Endothelial cell of umbilical vein (primary cell): ENCODE data around the gene BANK1. TPM values are rescaled to one million over a fixed set of nuclear protein-coding genes. Genes with fewer than 3 reads are reported as not detected.

Experiments
- BruUV-seq: library from RNA; stranded (reverse); fragments of 400-500 nt; replicated peaks from 2 replicates; lab custom pipeline; 2021; lab: Mats Ljungman, UMichigan
- CTCF ChIA-PET: fragments of 300-600, 350-600 bp; sonication (Branson Sonifier 250); formaldehyde crosslinking; loops from one replicate; lab custom pipeline; 2021; ENCODE audit warnings: antibody characterized with exemption, inconsistent platforms; lab: Charles Lee
- POLR2A ChIA-PET: fragments of 300-600, 350-600 bp; sonication (Branson Sonifier 250); formaldehyde crosslinking; loops from one replicate; lab custom pipeline; 2021; ENCODE audit warnings: antibody characterized with exemption, inconsistent platforms; lab: Charles Lee
- DNase-seq: peaks from one replicate; pipeline ENCODE4 v3.0.0-alpha.2; 2011; ENCODE audit warnings: low read depth, low spot score
- FAIRE-seq: peaks from 2 replicates; lab custom pipeline; 2011; peaks lifted over from hg19 to GRCh38; lab: Jason Lieb, UNC
- H2AFZ ChIP-seq: 2 replicates; pipeline ENCODE4 v1.6.0; 2012; ENCODE audit warnings: low read depth, low read length, control low read depth, inconsistent platforms
- H3K27ac ChIP-seq: 2 replicates; pipeline ENCODE4 v1.5.1; 2011; ENCODE audit warnings: low read depth, mild to moderate bottlenecking, control low read depth, low read length, moderate library complexity; ENCODE audit not compliant: insufficient read depth
- H3K27me3 ChIP-seq, 2 experiments: 2 replicates each; pipeline versions ENCODE4 v1.6.0 to v1.6.1; 2011; ENCODE audit warnings: low read length in 2 of 2, mixed read lengths in 1 of 2; ENCODE audit not compliant: control insufficient read depth in 2 of 2, insufficient read depth in 2 of 2
- H3K36me3 ChIP-seq, 2 experiments: 2 replicates in 1 of 2; 3 replicates in 1 of 2; pipeline ENCODE4 v1.5.1; 2011; ENCODE audit warnings: low read length in 2 of 2, mild to moderate bottlenecking in 1 of 2, moderate library complexity in 1 of 2; ENCODE audit not compliant: control insufficient read depth in 2 of 2, insufficient read depth in 2 of 2; ENCODE audit errors: extremely low read depth in 1 of 2
- H3K4me1 ChIP-seq: 3 replicates; pipeline ENCODE4 v1.5.1; 2011; ENCODE audit warnings: mild to moderate bottlenecking, low read length; ENCODE audit not compliant: control insufficient read depth, insufficient read depth; ENCODE audit errors: extremely low read depth
- H3K4me2 ChIP-seq: 2 replicates; pipeline ENCODE4 v1.6.1; 2011; ENCODE audit warnings: low read length, control low read depth, mixed read lengths; ENCODE audit not compliant: insufficient read depth
- H3K4me3 ChIP-seq, 3 experiments: fragments of 200-600 bp in 1 of 3; sonication (generic), shearing (Covaris generic) in 1 of 3; replicated peaks in 1 of 3; 2 replicates each; pipeline ENCODE4 v1.5.1; 2011 to 2016; ENCODE audit warnings: control low read depth in 3 of 3, low read length in 3 of 3, mild to moderate bottlenecking in 2 of 3, inconsistent platforms in 1 of 3, low read depth in 1 of 3, moderate library complexity in 1 of 3; ENCODE audit not compliant: insufficient read depth in 1 of 3
- H3K79me2 ChIP-seq: 2 replicates; pipeline ENCODE4 v1.6.0; 2012; ENCODE audit warnings: low read length, inconsistent platforms; ENCODE audit not compliant: control insufficient read depth, insufficient read depth
- H3K9ac ChIP-seq: replicated peaks from 2 replicates; pipeline ENCODE3; 2011; ENCODE audit warnings: low read length, control low read depth; ENCODE audit not compliant: insufficient read depth; ENCODE audit errors: extremely low read depth
- H3K9me1 ChIP-seq: replicated peaks from 3 replicates; pipeline ENCODE4 v1.6.0; 2011; ENCODE audit warnings: mild to moderate bottlenecking, low read length; ENCODE audit not compliant: control insufficient read depth, insufficient read depth; ENCODE audit errors: extremely low read depth
- H3K9me3 ChIP-seq: replicated peaks from 2 replicates; pipeline ENCODE4 v1.5.1; 2012; ENCODE audit warnings: low read length, inconsistent platforms; ENCODE audit not compliant: control insufficient read depth, insufficient read depth
- H4K20me1 ChIP-seq: replicated peaks from 2 replicates; pipeline ENCODE3; 2011; ENCODE audit warnings: mild to moderate bottlenecking, low read length; ENCODE audit not compliant: control insufficient read depth, insufficient read depth; ENCODE audit errors: extremely low read depth
- EZH2 ChIP-seq: IDR thresholded peaks from 2 replicates; pipeline ENCODE4 v1.6.1; 2012; ENCODE audit warnings: borderline replicate concordance, low read depth, mild to moderate bottlenecking, moderate library complexity, low read length, inconsistent platforms; ENCODE audit not compliant: severe bottlenecking
- FOS ChIP-seq: IDR thresholded peaks from 2 replicates; pipeline ENCODE4 v1.6.1; 2011; ENCODE audit warnings: mild to moderate bottlenecking, low read length, moderate library complexity, borderline replicate concordance; ENCODE audit not compliant: insufficient read depth
- GATA2 ChIP-seq: IDR thresholded peaks from 2 replicates; pipeline ENCODE4 v1.7.0; 2011; ENCODE audit warnings: low read depth, mild to moderate bottlenecking, moderate library complexity, mixed read lengths, low read length; ENCODE audit not compliant: insufficient read length, insufficient read depth
- JUN ChIP-seq: IDR thresholded peaks from 2 replicates; pipeline ENCODE4 v1.6.1; 2011; ENCODE audit warnings: borderline replicate concordance, low read depth; ENCODE audit not compliant: insufficient read length, insufficient read depth
- MAX ChIP-seq: IDR thresholded peaks from 2 replicates; pipeline ENCODE4 v1.6.1; 2011; ENCODE audit not compliant: insufficient read depth, insufficient read length
- MYC ChIP-seq: IDR thresholded peaks from one replicate; pipeline ENCODE4 v1.6.1; 2011; ENCODE audit warnings: mild to moderate bottlenecking, low read depth, low read length
- POLR2A ChIP-seq: IDR thresholded peaks from 2 replicates; pipeline ENCODE4 v1.6.1; 2012; ENCODE audit warnings: low read depth, mild to moderate bottlenecking, control low read depth, low read length
- POLR2AphosphoS5 ChIP-seq: IDR thresholded peaks from 2 replicates; pipeline ENCODE4 v1.6.1; 2012; ENCODE audit warnings: low read depth, mild to moderate bottlenecking, control low read depth, low read length, moderate library complexity; ENCODE audit not compliant: insufficient read depth
- dilution Hi-C: fragments of 300-500 bp; cut with MboI; formaldehyde crosslinking; loops from one replicate; pipeline ENCODE4 v1.15.0; 2019; ENCODE audit warnings: low sequenced_read_pairs; ENCODE audit not compliant: extremely low pct_ligation_motif_present
- intact Hi-C: fragments of 100-400 bp; cut with micrococcal nuclease; formaldehyde crosslinking; loops from one replicate; pipeline ENCODE4 v1.10.0; 2022
- polyA plus RNA-seq, 4 experiments: library from polyadenylated mRNA; depleted of rRNA in 3 of 4; stranded (reverse) in 3 of 4; unstranded in 1 of 4; fragments of >200 nt; gene quantifications; 2 replicates each; pipeline versions ENCODE4 v1.2.1 to v1.2.3, GENCODE V29; 2011 to 2012; ENCODE audit warnings: missing spikeins in 1 of 4
- total RNA-seq: library from RNA; stranded (reverse); gene quantifications from 2 replicates; pipeline ENCODE4 v1.2.3, GENCODE V29; 2021
- TF ChIP-seq, protein P1 (sequence below), 2 donors: IDR thresholded peaks; 1 replicate in 1 of 2; 2 replicates in 1 of 2; pipeline ENCODE4 v1.5.1; 2011; ENCODE audit warnings: low read length in 2 of 2, mild to moderate bottlenecking in 2 of 2, moderate library complexity in 2 of 2, control low read depth in 1 of 2, inconsistent platforms in 1 of 2, low read depth in 1 of 2; ENCODE audit not compliant: insufficient read depth in 1 of 2; ENCODE audit errors: extremely low read depth in 1 of 2

Gene BANK1
- total and polyA plus RNA-seq, 2 donors (not counting 3 experiments of a cell fraction or from before 2014, with no cell fraction given) = 0.29 to 0.32 TPM

DNA sequence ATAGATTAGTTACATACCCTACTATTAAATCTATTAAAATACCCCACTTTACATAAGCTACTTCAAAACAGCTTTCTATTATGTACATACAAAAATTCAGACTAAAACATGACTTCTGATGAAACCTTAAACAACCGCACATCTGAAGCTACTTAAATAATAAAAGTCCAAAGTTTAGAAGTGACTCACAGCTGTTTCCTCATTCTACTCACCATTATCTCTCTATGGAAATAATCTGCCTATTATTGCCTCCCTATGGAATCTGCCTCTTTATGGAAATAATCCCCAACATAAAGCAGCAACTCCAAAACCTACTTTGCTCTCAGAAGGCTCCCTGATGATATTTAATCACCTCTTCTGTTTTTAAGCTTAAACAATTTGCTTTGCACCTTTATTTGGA lies 15.7 kb upstream of the BANK1 start:
- ChIA-PET CTCF (interaction anchor here (1.5 kb wide), 1 partner anchor 10 kb away, joined by 4 read pairs; no protein-coding TSS in a partner anchor), POLR2A (no interaction called here)
- Histone ChIP-seq H3K9me3 (no peaks in the 10 kb centered on the region), H3K4me1 (no peaks in the 10 kb centered on the region), H3K27me3 (no peaks in the 10 kb centered on the region), H3K79me2 (no peaks in the 10 kb centered on the region), H3K4me2 (no peak overlapping the region), H3K4me3 (no peak overlapping the region), H3K9ac (no peak overlapping the region), H2AFZ (no peak overlapping the region), H3K27ac (no peak overlapping the region), H3K36me3 (no peaks in the 10 kb centered on the region), H3K9me1 (no peaks in the 10 kb centered on the region), H4K20me1 (no peaks in the 10 kb centered on the region)
- no TSS peak for BruUV-seq
- dilution Hi-C loops = no loop called here
- no peak for TF ChIP-seq MYC
- TF ChIP-seq FOS = no peak
- TF ChIP-seq MAX = no peak
- no peak for TF ChIP-seq EZH2
- TF ChIP-seq POLR2A = no peak
- TF ChIP-seq GATA2 = no peak
- TF ChIP-seq, protein P1, sequence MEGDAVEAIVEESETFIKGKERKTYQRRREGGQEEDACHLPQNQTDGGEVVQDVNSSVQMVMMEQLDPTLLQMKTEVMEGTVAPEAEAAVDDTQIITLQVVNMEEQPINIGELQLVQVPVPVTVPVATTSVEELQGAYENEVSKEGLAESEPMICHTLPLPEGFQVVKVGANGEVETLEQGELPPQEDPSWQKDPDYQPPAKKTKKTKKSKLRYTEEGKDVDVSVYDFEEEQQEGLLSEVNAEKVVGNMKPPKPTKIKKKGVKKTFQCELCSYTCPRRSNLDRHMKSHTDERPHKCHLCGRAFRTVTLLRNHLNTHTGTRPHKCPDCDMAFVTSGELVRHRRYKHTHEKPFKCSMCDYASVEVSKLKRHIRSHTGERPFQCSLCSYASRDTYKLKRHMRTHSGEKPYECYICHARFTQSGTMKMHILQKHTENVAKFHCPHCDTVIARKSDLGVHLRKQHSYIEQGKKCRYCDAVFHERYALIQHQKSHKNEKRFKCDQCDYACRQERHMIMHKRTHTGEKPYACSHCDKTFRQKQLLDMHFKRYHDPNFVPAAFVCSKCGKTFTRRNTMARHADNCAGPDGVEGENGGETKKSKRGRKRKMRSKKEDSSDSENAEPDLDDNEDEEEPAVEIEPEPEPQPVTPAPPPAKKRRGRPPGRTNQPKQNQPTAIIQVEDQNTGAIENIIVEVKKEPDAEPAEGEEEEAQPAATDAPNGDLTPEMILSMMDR (IDR thresholded peaks at IDR 0.05; ENCODE audit: extremely low read depth in 1 of 2, insufficient read depth in 1 of 2, low read depth in 1 of 2, low read length in 2 of 2) = no peak
- TF ChIP-seq JUN = no peak
- TF ChIP-seq POLR2AphosphoS5 = no peak
- DNase-seq (no peak), FAIRE-seq (no peak)
- intact Hi-C loops = no loop called here
